Stimulated activated CD4-positive, alpha-beta T cell treated with anti-CD3 and anti-CD28 coated beads, Interleukin-4, amount 100 ng/mL, for 4 hours (primary cell): ENCODE measurements around the gene GAK.
A peak's percentile ranks its signal among the peaks of the same experiment; 100 is the strongest.
"Not testable (repeated sequence)": the region's sequence is repeated elsewhere in the genome, so short reads cannot be mapped to it uniquely, and the experiment has no call there.

Experiments
- DNase-seq, 2 experiments: peaks; one replicate each; pipeline ENCODE4 v3.0.0-alpha.2; 2020

GAK gene

DNA sequence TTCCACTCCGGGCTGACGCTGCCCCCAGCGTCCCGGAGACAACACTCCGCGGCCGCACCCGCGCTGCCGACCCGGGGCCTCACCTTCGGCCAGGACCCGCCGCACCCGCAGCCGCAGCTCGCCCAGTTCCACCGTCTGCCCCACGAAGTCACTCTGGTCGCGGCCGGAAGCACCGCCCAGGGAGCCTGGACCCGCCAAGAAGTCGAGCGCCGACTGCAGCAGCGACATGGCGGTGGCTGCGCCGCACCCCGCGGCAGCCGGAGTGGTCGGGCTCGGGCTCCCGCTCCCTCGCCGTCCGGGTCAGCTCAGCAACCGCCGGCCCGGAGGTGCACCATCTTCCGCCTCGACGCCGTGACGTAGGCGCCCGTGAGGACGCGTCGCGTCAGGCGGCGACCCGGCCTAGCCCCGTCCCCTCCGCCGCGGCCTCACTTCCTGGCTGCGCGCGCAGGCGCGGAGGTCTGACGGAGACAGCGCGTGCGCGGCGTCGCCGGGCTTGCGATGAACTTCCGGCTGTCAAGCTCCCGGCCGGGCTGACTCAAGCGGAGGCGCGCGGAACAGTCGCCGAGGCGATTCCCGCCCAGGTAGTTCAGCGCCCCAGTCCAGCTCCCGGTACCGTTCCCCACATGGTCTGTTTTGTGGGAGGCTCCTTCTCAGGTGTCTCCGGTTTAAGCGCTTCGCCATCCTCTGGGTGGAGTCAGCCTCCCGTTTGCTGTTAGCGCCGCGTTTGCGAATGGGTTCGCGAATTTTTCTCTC is at the start of gene GAK, which contains the start of gene TMEM175:
GAK (minus strand) TSS at position 357 of the 753 bp plus-strand sequence; CDS start at position 228, 129 bp downstream.
TMEM175 (plus strand) TSS at position 501 of the 753 bp plus-strand sequence. CDS start 15,280 bp downstream, outside the sequence.
- peak; percentile 95 to 97 for DNase-seq

DNA sequence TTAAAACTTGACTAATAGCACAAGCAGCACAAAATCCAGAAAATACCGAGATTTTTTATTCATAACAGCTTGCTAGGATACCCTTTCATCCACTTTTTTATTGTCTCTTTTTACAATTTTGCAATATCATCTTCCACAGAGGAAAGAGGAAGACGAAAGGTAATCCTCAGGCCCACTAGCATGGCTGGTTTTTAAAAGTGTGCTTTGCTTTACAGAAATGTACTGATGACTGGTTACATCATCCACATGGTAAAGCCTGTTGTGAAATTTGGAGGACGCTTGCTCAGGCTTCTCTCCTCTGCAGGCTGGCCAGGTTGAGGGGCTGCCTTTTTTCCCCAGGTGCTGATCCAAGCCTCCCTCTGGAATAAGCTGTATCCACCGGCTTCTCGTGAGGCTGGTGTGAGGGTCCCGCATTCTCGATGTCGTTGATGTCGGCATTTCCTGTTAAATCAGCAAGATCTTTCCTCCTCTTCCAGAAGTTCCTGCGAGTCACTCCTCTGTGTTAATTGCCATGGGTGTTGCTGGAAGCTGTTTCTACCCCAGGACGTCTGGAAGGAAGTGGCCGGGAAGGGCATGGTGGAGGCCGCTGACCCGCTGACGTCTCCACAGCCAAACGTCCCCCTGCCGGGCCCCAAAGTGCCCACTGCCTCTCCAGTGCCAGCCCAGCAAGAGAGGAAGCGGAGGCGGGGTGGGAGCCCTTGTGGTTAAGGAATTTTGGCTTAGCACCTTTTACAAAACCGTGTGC is 47.0 kb upstream of the GAK start:
- DNase-seq = no peak

DNA sequence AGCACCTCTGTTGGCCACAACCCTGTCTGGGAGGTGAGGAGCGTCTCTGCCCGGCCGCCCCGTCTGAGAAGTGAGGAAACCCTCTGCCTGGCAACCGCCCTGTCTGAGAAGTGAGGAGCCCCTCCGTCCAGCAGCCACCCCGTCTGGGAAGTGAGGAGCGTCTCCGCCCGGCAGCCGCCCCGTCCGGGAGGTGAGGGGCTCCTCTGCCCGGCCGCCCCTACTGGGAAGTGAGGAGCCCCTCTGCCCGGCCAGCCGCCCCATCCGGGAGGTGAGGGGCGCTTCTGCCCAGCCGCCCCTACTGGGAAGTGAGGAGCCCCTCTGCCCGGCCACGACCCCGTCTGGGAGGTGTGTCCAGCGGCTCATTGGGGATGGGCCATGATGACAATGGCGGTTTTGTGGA is 43.9 kb upstream of the GAK start:
- not testable (repeated sequence) for DNase-seq

DNA sequence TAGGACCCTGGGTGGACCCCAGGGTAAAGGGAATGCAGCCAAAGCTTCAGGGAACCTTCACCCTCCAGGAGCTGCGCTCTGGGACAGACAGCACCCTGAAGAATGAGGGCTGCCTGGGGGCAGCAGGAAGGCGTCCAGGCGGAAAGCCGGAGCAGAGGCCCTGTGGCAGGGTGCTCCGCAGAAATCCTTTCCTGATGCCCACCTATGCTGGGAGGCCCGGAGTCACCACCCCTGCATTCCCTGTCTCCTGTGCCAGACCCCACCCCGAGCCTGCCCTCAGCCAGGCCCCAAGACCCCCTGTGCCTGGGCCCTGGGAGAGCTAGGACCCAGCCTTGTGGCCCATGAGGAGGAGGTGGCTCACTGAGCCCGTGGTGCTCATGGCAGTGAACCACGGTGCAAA is 42.6 kb upstream of the GAK start:
- DNase-seq = no peak

DNA sequence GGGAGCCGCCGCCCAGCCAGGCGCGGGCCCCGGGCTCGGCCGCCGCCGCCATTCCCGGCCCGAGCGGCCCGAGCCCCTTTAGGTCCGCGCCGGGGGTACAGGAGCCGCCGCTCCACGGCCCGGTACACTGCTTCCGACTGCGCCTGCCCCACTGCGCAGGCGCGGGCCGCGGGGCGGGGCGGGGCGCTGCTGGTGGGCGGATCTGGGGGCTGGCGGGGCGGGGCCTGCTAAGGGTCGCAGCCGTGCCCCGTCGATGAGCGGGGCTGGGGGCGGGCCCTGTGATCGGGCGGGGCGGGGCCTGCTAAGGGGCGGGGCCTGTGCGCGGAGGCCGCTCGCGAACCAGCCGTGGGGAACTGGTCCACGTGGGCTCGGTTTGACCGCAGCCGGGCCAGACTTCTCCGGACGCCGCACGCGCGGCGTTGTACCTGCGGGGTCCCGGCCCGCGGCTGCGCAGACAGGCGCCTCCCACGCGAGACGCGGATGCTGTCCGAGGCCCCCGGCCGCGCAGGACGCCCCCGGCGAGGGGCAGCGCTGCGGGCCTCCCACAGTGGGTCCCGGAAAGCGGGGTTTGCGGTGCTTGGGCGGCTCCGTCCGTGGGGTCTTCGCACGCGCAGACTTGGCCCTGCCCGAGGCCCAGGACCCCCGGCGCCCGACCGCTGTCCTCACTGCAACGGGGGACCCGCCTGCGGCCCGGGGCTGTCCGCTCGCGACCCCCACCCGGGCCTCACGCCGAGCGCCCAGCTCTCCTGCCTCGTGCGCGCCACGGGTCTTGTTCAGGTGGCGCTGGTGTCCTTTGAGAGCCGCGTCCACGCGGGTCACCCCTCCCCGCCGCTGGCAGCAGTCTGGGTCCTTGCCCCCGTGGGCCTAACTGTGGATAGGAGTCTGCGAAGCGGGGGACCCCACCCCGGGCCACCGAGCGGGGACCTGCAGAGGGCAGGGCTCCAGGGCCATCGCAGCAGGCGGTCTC is 41.6 kb upstream of the GAK start, which contains the start of gene DGKQ:
DGKQ (minus strand) TSS at position 139 of the 967 bp plus-strand sequence; CDS start at position 52, 87 bp downstream.
- DNase-seq = peak; percentile 85 to 90

DNA sequence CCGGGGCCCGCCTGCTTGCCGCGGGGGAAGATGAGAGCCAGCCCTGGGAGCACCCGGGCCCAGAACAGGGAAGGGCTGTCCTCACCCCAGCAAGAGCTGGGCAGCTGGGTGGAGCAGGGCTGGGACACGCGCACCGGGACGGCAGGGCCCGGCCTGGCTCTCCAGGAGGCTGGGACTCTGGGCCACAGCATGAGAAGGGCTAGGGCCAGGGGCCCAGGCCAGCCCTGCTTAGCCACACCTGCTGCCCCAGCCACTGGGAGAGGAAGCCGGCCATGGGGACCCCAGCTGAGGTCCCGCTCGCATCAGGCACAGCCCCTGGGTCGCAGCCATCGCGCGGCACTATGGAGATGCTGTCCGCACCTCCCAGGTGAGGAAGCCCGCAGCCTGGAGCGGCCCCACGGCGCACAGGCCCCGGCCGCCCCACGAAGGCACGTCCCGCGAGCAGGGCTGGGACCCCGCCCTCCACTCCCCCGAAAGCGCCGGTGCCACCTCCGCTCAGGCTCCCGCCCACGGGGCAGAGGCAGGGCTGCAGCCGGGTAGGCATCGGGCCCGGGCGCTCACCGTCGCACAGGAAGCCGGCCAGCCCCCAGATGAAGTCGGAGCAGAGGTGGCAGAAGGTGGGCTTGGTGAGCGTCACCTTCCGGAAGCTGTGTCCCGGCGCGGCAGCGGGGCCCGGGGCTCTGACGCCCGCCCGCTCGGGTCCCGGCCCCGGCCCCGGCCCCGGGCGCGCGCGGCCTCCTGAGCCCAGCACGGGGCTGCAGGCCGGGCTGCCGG is 40.7 kb upstream of the GAK start:
- peak; percentile 61 to 84 for DNase-seq

DNA sequence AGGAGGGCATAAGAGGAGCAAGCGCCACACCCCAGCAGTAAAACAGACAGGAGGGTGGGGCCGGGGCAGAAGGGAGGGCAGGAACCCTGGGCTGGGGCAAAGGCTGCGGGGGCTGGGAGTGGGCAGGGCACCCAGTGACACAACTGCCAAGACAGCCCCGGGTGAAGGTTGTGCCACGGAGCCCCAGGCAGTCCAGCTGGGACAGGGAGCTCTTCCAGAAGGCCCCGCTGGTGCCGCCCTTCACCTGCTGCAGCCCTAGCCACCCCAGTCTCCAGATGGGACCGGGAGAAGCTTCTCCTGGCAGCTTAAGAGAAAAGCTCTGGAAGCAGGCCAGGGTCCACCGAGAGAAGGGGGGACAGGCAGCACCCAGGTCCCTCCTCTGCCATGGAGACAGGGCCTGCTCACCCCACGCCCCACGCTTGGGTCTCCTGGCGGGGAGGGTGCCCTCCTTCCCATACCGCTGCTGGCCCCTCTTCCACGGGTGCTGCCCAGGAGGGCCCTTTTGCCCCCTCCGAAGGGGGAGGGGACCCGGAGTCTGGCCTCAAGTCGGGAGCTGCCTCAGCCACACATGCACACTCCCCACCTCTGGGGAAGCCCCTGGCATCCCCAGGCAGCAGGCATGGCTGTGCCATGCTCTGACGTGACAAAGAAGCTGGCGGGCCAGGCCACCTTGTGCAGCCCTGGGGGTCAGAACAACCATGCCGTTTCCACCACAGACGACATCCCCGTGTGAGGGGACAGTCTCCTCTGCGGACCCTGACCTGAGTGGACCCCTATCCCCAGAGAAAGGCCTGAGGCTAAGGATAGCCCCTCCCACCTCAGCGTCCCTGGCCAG is 39.8 kb upstream of the GAK start:
- DNase-seq = no peak

DNA sequence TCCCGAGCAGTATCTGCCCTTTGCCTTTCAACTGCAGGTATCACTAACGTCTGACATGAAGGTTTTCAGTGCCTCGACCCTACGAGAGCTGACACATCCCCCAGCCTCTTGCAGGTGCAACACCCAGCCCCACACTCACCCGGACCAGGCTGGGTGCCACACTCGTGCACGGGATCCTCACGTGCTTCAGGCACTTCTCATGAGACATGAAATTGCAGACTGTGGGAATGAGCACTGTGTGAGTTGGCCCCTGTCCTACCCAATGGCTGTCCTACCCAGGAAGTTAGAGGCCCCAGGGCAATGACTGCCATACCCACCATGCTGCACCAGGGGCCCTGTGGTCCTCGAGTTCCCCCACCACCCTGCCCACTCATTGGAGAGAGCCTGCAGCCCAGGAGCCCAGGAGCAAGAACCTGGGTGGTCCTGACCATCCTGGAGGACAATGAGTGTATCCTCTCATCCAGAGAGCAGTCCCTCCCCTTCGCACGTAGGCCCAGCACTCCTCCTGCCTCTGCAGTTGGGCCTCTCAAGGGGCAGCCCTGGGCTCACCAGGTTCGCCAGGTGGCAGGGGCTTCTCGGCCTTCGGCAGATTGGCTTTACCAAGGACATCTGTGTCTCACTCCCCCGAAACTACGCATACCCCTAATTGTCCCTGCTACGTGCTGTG is 38.9 kb upstream of the GAK start:
- no peak for DNase-seq

DNA sequence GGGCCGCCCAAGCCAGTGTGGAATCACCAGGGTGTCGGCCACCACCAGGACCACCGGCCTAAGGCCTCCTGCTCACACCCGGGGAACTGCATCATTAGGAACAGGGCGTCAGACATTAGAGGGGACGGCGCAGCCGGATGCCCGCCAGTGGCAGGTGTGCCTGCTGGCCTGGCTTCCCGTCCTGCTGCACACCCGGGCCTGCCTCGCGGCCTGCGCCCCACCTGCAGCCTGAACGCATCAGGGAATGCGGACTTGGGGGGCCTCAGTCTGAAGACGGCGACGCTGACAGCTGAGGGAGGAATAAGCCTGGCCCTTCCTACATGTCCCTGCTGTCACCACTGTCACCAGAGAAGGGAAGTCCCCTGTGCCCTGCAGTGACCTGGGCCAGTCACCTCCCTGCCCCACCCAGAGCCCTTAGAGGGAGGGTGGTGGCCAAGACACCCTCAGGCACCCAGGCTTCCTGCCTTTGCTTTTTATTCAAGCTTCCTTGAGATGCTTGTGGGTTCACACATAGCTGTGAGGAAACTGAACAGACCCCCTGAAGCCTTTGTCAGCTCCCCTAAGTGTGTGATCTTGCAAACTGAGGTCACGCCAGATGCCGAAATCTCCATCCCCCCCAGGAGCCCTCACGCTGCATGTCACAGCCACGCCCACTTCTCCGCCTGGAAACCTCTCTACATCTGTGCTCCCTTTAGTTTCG is 38.1 kb upstream of the GAK start:
- no peak for DNase-seq

DNA sequence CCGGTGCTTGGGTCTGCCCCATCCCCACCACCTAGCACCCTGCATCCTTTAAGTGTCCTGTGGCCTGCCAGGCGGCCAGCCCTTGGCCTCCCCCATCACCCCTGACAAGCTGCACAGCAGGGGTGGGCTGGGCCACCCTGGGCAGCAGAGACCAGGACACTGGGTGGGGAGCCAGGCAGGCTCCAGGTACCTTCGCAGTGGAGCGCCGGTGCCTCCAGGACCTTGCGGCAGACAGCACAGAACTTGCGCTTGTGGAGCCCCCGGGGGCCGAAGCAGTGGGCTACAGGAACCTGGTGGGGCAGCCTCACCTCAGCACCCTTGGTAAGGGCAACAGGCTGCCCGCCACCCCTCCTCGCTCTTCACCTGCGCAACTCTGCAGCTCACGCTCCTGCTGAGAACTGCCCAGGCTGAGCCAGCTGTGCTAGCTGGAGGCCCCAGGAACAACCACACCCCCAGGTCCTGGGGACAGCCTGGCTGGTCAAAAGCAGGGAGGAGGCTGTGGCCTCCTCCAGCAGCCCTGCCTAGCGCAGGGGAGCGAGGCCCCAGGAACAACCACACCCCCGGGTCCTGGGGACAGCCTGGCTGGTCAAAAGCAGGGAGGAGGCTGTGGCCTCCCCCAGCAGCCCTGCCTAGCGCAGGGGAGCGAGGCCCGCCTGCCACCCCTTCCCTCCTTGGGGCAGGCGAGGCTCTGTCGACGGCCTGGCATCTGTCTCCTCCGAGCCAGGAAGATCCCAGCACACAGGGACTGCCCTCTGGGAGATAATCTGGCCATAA is 36.7 kb upstream of the GAK start:
- no peak for DNase-seq

DNA sequence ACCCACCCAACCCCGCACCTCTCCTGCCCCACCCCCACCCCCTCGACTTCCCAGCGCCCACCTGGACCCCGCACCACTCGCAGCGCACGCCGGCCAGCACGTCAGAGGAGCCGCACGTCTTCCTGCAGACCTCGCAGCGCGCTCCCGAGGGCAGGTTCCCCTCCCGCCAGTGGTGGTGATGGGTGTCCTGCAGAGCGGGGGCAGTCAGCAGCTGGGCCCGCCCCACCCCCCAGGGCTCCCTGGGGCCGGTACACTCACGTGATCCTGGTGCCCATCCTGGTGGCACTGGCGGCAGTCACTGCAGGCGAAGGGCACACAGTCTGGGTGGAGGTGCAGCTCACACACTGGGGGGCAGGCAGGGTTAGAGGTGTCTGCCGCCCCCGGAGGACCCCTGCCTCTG is 36.1 kb upstream of the GAK start:
- no peak for DNase-seq

DNA sequence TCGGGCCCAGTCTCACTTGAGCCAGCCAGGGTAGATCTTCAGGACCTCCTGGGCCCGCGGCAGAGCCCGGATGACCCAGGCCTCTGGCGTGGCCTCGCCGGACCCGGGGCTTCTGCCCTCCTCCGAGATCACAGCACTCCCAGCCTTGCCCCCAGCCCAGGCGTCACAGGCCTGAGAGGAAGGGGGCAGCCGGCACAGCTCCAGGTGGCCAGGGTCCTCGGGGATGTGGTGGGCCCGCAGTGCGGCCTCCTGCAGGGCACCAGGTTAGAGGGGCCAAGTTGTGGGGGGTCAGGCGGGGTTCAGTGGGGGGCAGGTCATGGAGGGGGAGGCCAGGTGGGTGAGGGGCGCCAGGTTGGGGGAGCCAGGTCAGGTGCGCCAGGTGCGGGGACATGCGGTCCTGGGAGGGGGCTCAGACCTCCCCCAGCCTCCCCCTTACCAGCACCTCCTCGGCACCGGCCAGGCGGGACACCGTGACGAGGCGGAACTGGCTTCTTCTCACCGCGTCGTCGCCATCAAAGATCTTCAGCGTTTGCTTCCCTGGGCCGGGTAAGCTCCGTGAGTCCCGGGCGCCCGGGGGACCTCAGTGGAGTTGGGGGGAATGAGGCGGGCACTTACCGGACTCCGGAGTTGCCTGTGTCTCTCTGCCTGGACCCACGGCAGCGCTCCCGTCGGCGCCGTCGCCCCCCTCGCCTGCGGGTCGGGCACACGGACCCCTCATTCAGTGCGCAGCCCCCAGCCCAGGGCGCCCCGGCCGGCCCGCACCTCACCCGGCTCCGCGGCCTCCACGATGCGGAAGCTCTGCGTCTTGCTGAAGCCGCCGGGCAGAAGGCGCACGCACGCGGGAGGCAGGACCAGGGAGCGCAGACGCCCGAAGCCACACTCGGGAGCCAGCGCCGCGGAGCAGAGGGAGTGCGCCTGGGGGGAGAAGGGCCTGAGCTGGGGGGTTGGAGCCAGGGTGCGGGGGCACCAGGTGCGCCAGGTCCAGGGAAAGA is 35.3 kb upstream of the GAK start:
- no peak for DNase-seq

DNA sequence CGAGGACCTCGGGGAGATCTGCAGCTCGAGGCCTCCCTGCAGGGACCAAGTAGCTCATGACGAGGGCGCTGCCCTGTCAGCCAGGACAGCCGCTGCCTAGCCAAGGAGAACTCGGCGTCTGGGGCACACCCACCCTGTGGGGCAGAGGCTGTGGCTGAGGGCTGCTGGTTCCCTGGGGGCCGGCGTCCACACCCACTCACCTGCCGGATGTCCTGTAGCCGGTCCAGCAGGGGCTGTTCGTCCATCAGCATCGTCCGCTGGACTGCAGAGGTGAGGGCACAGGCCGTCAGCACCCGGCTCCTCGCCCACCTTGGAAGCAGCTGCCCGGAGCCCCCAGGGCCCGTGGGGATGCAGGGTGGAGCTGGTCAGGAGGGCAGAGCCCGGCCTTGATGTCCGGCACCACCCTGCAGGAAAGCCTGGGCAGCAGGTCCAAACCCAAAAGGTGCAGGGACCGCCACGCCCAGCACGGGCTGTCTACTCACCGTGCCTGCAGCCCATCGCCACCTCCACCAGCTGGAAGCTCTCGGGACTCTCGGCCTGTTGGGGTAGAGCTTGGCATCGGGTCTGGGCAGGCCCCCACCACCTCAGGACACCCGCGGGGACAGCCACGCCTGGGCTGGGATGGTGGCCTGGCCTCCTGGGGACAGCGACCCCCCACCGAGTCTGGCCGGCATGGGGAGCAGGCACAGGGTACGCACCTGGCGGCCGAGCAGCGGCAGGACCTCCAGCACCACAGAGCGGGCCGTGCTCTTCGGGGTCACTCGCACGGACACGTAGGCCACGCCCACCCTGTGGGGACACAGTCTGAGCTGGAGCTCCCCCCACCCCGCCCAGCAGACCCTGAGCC is 34.4 kb upstream of the GAK start:
- no peak for DNase-seq

DNA sequence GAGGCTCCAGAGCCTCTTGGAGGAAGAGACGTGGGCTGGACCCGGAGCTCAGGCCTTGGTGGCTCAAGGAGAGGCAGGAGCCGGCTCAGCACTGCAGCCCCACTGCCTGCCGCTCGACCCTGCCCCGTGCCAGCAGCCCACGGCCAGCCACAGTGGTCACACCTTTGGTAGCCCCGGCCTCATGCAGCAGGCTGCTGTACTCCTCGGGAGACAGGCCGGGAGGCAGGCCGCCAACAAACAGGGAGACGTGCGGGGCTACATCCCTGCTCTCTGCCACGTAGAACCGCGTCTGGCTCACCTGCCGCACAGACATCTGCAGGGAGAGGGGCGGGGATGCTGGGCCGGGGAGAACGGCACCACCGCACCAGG is 33.6 kb upstream of the GAK start:
- no peak for DNase-seq

DNA sequence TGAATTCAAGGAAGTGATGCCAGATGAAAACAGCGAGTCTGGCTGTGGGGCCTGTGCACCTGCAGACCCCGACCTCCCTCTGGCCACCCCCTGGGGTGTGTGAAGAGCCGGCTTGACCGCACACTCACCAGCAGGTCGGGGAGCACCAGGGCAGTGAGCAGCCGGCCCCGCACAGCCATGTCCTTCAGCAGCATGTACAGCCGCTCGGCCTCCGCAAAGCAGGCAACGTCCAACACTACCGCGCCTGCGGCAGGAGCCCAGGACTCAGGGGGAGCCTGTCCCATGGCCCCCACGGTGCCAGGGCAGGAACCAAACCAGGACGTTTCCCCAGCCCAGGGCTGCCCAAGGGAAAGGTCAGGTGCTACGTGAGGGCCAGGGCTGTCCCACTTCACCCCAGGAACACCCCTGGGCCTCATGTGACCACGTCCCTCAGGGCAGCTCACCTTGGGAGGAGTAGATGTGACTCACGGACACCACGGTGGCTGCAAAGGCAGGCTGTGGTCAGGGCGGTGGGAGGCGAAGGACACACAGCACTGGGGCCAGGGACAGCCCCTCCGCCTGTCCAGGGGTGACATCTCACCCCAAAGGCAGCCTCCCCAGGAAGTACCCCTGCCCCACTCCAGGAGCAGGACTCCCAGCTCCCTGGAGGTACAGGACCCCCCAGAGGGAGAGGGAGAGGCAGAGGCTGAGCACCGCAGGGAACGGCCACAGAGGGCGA is 33.1 kb upstream of the GAK start:
- no peak for DNase-seq
